GM19043 (cell line): ENCODE results near the gene PARVA.

ENCODE experiments used
- ATAC-seq: cut with Tn5 transposase; IDR thresholded peaks from one replicate; pipeline ENCODE4 v1.9.1; 2021; ENCODE audit warnings: low read depth; ENCODE audit not compliant: unreplicated experiment

PARVA gene

DNA sequence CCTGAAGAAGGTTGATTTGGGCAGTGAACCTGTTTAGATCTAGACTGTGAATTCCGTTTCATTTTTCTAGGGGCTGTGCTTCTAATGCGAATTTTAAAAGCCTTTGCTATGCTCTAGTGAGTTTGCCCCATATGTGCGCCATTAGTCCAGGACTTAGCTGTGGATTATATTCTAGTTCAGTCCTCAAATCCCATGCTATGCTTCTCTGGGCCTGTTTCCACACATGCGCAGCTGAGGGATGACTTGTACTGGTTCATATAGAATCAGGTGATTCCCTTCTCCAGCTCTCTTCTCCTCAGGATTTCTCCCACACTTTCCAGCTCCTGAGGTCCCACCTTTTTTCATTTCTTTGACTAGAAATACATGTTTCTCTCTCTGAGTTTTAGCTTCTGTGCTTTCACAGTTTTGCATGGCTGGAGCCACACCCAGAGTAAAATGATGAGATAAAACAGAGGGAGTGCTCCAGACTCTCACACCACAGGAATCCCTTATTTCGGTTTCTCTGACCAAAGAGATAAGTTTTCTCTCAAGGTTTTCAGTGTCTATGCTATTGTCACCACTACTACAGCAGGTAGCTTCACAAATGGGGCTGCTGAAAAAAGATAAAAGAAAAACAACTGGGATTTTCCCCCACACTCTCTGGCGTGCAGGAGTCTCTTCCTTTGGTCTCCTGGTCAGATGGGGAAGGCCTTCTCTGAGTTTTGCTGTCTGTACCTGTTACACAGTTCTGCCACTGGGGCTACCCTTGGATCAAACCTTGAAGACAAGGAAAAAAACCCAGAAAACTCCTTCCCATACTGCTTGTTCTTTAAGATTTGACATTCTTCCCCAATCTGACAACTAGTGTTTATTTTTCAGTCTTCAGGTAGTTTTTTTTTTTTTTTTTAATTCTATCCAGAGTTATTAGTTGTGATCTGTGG, 200.6 kb downstream of the PARVA start:
- no peak for ATAC-seq

GRCh38 chr11:12581416-12581815, 204.0 kb downstream of the PARVA start:
- no peak for ATAC-seq

- ATAC-seq, result no peak
These were observed 204.6 kb downstream of the PARVA start for GRCh38 chr11:12581923-12582322.
